BE2C (cell line): ENCODE measurements around the gene PODXL.

Source experiments
- DNase-seq: peaks from one replicate; pipeline ENCODE4 v3.0.0-alpha.2; 2020
- H3K27me3 ChIP-seq: fragments of 250-450 bp; sonication (Bioruptor Pico); 2 replicates; pipeline ENCODE4 v1.5.1; 2020; ENCODE audit warnings: mild to moderate bottlenecking
- H3K36me3 ChIP-seq: fragments of 250-450 bp; sonication (Bioruptor Pico); 2 replicates; pipeline ENCODE4 v1.5.1; 2020; ENCODE audit warnings: mild to moderate bottlenecking
- H3K4me1 ChIP-seq: fragments of 250-450 bp; sonication (Bioruptor Pico); 2 replicates; pipeline ENCODE4 v1.5.1; 2020
- H3K4me3 ChIP-seq: 2 replicates; pipeline ENCODE4 v1.5.1; 2011; ENCODE audit warnings: low read depth, low read length
- H3K9me3 ChIP-seq: fragments of 250-450 bp; sonication (Bioruptor Pico); 2 replicates; pipeline ENCODE4 v1.5.1; 2020
- TF ChIP-seq, protein P1 (sequence below): IDR thresholded peaks from 2 replicates; pipeline ENCODE4 v1.5.1; 2012; ENCODE audit warnings: mild to moderate bottlenecking, low read depth, low read length

The PODXL gene

GRCh38 chr7:131562941-131563340 is 6.5 kb upstream of the PODXL start:
- H3K4me3 ChIP-seq, result no peak overlapping the region
- H3K9me3 ChIP-seq, result no peaks in the 10 kb centered on the region
- DNase-seq, result no peak
- no peaks in the 10 kb centered on the region for H3K36me3 ChIP-seq
- peaks cover 11% of the 10 kb centered on the region for H3K27me3 ChIP-seq
- TF ChIP-seq, protein P1, sequence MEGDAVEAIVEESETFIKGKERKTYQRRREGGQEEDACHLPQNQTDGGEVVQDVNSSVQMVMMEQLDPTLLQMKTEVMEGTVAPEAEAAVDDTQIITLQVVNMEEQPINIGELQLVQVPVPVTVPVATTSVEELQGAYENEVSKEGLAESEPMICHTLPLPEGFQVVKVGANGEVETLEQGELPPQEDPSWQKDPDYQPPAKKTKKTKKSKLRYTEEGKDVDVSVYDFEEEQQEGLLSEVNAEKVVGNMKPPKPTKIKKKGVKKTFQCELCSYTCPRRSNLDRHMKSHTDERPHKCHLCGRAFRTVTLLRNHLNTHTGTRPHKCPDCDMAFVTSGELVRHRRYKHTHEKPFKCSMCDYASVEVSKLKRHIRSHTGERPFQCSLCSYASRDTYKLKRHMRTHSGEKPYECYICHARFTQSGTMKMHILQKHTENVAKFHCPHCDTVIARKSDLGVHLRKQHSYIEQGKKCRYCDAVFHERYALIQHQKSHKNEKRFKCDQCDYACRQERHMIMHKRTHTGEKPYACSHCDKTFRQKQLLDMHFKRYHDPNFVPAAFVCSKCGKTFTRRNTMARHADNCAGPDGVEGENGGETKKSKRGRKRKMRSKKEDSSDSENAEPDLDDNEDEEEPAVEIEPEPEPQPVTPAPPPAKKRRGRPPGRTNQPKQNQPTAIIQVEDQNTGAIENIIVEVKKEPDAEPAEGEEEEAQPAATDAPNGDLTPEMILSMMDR, result no peak
- H3K4me1 ChIP-seq, result peaks cover under 1% of the 10 kb centered on the region; the same call in 1 of the 2 replicates

DNA sequence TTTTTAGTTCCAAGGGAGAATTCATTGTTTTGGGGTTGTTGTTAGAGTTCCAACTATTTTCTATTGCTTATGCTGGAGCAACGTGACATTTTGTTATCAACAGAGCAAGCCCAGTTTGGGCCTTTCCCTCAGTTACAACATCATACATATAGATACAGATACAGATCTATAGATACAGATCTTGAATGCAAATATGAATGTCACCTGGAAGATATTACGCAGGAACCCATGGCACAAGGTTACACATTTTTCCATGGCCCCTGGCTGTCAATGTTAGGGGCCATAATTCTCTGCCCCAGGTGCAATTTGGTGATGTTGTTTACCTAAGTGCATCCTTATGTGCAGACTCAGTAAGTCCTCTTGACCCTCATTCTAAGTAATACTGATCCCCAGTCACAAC is 3.6 kb upstream of the PODXL start:
- TF ChIP-seq, protein P1, result no peak
- Histone ChIP-seq H3K4me3 (no peak overlapping the region), H3K4me1 (peaks cover 3% of the 10 kb centered on the region; the same call in 1 of the 2 replicates), H3K9me3 (no peaks in the 10 kb centered on the region), H3K36me3 (no peaks in the 10 kb centered on the region), H3K27me3 (peaks cover 38% of the 10 kb centered on the region)
- no peak for DNase-seq

DNA sequence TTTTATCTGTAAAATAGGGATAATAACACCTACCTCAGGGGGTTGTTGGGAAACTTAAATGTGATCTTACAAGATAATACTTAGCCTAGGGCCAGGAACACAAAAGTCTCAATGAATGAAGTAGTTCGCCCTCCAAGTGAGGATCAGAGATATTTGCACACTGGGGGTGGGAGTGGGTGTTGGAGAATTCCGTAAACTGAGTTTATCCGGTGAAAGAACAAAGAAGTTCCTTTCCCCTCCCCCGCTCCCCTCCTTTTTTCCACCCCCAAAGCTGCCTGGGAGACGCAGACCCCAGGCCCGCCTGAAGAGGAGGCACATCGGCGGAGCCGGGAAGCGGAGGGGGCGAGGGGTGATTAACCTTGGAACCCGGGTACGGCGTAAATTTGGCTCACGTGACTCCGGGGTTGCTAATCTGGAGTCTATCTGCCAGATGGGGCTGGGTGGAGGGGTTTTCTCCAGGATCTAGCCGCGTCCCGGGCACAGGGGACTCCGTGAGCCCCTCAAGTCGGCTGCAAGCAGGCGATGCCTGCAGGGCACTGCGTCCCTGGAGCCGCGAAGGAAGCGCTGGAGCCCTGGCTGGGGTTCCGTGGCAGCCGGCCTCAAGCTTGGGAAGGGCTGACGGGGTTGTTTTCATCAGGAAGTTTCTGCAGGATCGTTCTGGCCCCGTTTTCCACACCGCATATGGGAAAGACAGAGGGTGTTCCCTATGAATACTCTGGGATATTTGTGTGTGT is 1.4 kb upstream of the PODXL start:
- DNase-seq, result peak; percentile 38
- Histone ChIP-seq H3K9me3 (no peaks in the 10 kb centered on the region), H3K4me3 (peak overlapping the region; percentile 40), H3K27me3 (peaks cover 53% of the 10 kb centered on the region), H3K36me3 (no peaks in the 10 kb centered on the region), H3K4me1 (peaks cover 3% of the 10 kb centered on the region; the same call in 1 of the 2 replicates)
- TF ChIP-seq, protein P1, result no peak

DNA sequence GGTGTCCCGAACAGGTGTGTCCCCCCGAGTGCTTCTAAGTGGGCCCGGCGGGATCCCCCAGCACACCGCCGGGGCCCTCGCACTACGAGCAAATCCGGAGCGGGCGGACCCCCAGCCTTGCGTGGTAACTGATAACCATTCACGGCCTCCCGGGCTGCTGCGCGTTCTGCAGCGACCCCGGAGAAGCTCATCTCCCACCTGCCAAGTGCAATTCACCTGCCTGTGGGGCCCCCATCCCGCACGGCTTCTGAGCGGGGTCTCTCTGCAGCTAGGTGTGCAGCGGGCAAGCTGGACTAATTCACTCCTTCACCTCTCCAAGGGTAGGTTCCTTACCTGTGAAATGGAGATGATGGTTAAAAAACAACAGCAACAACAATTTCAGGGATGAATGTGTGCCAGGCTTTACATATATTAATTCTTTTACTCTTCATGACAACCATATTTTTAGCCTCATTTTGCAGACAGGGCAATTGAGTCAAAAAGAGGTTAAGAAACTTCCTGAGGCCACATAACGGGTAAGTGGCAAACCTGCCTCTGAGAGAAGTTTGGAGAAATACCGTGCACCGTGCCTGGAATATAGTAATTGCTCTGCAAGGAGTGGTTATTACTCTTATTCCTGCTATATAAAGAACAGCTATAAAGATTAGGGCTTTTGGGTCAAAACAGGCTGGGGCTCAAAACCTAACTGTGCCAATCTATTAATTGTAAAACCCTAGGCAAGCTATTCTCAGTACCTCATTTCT is 652 bp upstream of the PODXL start:
- Histone ChIP-seq H3K4me1 (peaks cover 3% of the 10 kb centered on the region; the same call in 1 of the 2 replicates), H3K36me3 (no peaks in the 10 kb centered on the region), H3K27me3 (peaks cover 53% of the 10 kb centered on the region), H3K4me3 (peak overlapping the region; percentile 52), H3K9me3 (no peaks in the 10 kb centered on the region)
- peak; percentile 27 for DNase-seq
- TF ChIP-seq, protein P1, result no peak

DNA sequence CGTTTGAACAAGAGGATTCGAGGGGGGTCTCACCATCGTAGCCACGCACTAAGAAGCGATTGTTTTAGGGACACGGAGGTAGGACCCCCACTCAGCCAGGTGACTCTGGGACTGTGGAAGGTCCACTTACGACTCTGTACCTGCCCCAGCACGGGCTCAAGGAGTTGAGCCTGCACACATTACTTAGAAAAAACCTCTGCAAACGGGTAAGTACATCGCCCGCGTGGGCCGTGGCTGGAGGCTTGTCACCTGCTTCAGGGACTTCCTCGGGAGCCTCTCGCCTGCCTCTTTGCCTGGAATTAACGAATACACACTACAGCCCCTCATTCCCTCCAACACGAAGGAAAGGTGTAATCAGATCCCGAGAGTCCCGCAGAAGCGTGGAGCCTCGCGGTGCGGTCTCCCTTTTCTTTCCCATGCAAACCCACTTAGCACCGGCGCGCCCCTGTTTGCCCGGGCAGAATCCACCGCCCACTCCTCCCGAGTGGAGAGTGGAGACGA is 826 bp downstream of the PODXL start:
- Histone ChIP-seq H3K4me1 (peaks cover 3% of the 10 kb centered on the region; the same call in 1 of the 2 replicates), H3K9me3 (no peaks in the 10 kb centered on the region), H3K4me3 (peak overlapping the region; percentile 48), H3K27me3 (peaks cover 51% of the 10 kb centered on the region), H3K36me3 (no peaks in the 10 kb centered on the region)
- TF ChIP-seq, protein P1, result no peak
- DNase-seq, result no peak
